ENCODE data around the gene SKIC8.

DNA sequence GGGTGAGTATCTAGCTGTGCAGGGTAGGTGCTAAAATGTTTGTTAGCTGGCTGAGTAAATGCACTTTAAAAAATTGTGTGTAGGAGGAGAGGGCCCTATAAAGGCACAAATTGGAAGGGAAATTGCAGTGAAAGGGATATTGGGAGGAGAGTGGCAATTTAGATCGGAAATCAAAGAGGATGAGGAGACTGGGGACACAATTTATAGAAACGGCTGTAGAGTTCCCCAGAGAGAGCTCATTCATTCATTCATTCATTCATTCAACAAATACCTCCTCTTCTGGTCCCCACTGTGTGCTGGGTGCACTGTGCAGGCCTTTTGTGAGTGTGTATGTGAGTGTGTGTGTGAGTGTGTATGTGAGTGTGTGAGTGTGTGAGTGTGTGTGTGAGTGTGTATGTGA lies 32.6 kb downstream of the SKIC8 start:
- TF ChIP-seq, protein P1, sequence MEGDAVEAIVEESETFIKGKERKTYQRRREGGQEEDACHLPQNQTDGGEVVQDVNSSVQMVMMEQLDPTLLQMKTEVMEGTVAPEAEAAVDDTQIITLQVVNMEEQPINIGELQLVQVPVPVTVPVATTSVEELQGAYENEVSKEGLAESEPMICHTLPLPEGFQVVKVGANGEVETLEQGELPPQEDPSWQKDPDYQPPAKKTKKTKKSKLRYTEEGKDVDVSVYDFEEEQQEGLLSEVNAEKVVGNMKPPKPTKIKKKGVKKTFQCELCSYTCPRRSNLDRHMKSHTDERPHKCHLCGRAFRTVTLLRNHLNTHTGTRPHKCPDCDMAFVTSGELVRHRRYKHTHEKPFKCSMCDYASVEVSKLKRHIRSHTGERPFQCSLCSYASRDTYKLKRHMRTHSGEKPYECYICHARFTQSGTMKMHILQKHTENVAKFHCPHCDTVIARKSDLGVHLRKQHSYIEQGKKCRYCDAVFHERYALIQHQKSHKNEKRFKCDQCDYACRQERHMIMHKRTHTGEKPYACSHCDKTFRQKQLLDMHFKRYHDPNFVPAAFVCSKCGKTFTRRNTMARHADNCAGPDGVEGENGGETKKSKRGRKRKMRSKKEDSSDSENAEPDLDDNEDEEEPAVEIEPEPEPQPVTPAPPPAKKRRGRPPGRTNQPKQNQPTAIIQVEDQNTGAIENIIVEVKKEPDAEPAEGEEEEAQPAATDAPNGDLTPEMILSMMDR (conservative IDR thresholded peaks at IDR 0.05; ENCODE audit: low read length), result no peak
- no peak for TF ChIP-seq EZH2phosphoT487 (IDR thresholded peaks at IDR 0.05; ENCODE audit: borderline replicate concordance, low read depth, low read length)

Measured in OCI-LY7 (cell line).